HCT116 (cell line): ENCODE data around the gene ORAI2. TPM values are rescaled to one million over a fixed set of nuclear protein-coding genes. Genes with fewer than 3 reads are reported as not detected.
"Not testable (repeated sequence)": the region's sequence is repeated elsewhere in the genome, so short reads cannot be mapped to it uniquely, and the experiment has no call there.

Experiments
- ATAC-seq: fragments of 200-7000 bp; cut with Tn5 transposase; 2 replicates; pipeline ENCODE4 v1.9.1; 2020; ENCODE audit warnings: mild to moderate bottlenecking, moderate library complexity
- BruUV-seq: library from RNA; stranded (reverse); fragments of 400-500 nt; replicated peaks from 2 replicates; lab custom pipeline; 2021; lab: Mats Ljungman, UMichigan
- CTCF ChIA-PET: fragments of 300-600 bp; sonication (Branson Sonifier 250); formaldehyde crosslinking; loops from one replicate; lab custom pipeline; 2021; ENCODE audit warnings: antibody characterized with exemption; lab: Charles Lee
- POLR2A ChIA-PET: fragments of 300-600, 350-600 bp; sonication (Branson Sonifier 250); formaldehyde crosslinking; loops from one replicate; lab custom pipeline; 2021; ENCODE audit warnings: antibody characterized with exemption; lab: Charles Lee
- RAD21 ChIA-PET, 2 experiments: fragments of 300-600 bp; sonication (Branson Sonifier 250); formaldehyde crosslinking; loops; one replicate each; lab custom pipeline; 2023; ENCODE audit warnings: low total read pairs in 2 of 2; ENCODE audit not compliant: uncharacterized antibody in 2 of 2, unreplicated experiment in 2 of 2, low non-redundant PET in 1 of 2; lab: Charles Lee
- DNase-seq: peaks from one replicate; pipeline ENCODE4 v3.0.0-alpha.2; 2010; ENCODE audit warnings: low read depth, low spot score
- H2AFZ ChIP-seq: fragments of 200-600 bp; shearing (Covaris generic), sonication (generic); 2 replicates; pipeline ENCODE4 v1.6.1; 2017; ENCODE audit warnings: low read depth, mixed run types, mixed read lengths, antibody characterized with exemption, low read length; ENCODE audit not compliant: poor library complexity, severe bottlenecking
- H3K27ac ChIP-seq: 2 replicates; pipeline ENCODE4 v1.5.1; 2012; ENCODE audit warnings: low read depth, low read length
- H3K27me3 ChIP-seq: fragments of 200-600 bp; sonication (generic); 2 replicates; pipeline ENCODE4 v1.6.1; 2016; ENCODE audit warnings: mixed run types, low read length, mixed read lengths; ENCODE audit not compliant: insufficient read depth
- H3K36me3 ChIP-seq, 2 experiments: fragments of 200-500 bp in 1 of 2; fragments of 200-600 bp in 1 of 2; sonication (Bioruptor generic) in 1 of 2; sonication (generic) in 1 of 2; 2 replicates each; pipeline versions ENCODE4 v1.5.1 to v1.6.1; 2014 to 2016; ENCODE audit warnings: low read length in 2 of 2, inconsistent platforms in 1 of 2, mixed read lengths in 1 of 2, mixed run types in 1 of 2; ENCODE audit not compliant: insufficient read depth in 2 of 2, control insufficient read depth in 1 of 2
- H3K4me1 ChIP-seq, 2 experiments: fragments of 200-600 bp in 1 of 2; sonication (generic) in 1 of 2; 2 replicates each; pipeline versions ENCODE4 v1.5.1 to v1.6.1; 2012 to 2017; ENCODE audit warnings: low read length in 2 of 2, inconsistent platforms in 1 of 2, mild to moderate bottlenecking in 1 of 2, mixed read lengths in 1 of 2, mixed run types in 1 of 2, moderate library complexity in 1 of 2; ENCODE audit not compliant: insufficient read depth in 2 of 2, control insufficient read depth in 1 of 2
- H3K4me2 ChIP-seq: fragments of 200-600 bp; sonication (generic); 2 replicates; pipeline ENCODE4 v1.6.1; 2017; ENCODE audit warnings: mixed run types, low read length, mixed read lengths
- H3K4me3 ChIP-seq, 2 experiments: fragments of 200-600 bp in 1 of 2; sonication (generic) in 1 of 2; replicated peaks in 1 of 2; 2 replicates each; pipeline ENCODE4 v1.5.1; 2011 to 2016; ENCODE audit warnings: low read length in 2 of 2, control low read depth in 1 of 2, low read depth in 1 of 2, mild to moderate bottlenecking in 1 of 2, mixed read lengths in 1 of 2, mixed run types in 1 of 2
- H3K79me2 ChIP-seq: fragments of 200-600 bp; sonication (generic); 2 replicates; pipeline ENCODE4 v1.6.1; 2017; ENCODE audit warnings: mild to moderate bottlenecking, mixed run types, low read length, moderate library complexity, mixed read lengths; ENCODE audit not compliant: insufficient read depth
- H3K9ac ChIP-seq: fragments of 200-600 bp; sonication (generic); 2 replicates; pipeline ENCODE4 v1.6.1; 2016; ENCODE audit warnings: low read length, mixed read lengths
- H3K9me2 ChIP-seq: fragments of 200-600 bp; sonication (generic), shearing (Covaris generic); 2 replicates; pipeline ENCODE4 v1.6.1; 2017; ENCODE audit warnings: mixed run types, mild to moderate bottlenecking, moderate library complexity; ENCODE audit not compliant: insufficient read depth
- H3K9me3 ChIP-seq, 2 experiments: fragments of 200-500 bp in 1 of 2; fragments of 200-600 bp in 1 of 2; sonication (Bioruptor generic) in 1 of 2; sonication (generic) in 1 of 2; 2 replicates each; pipeline ENCODE4 v1.6.1; 2014 to 2017; ENCODE audit warnings: low read length in 2 of 2, mixed read lengths in 2 of 2, inconsistent platforms in 1 of 2, low read depth in 1 of 2, mild to moderate bottlenecking in 1 of 2, mixed run types in 1 of 2, moderate library complexity in 1 of 2; ENCODE audit not compliant: control insufficient read depth in 1 of 2, insufficient read depth in 1 of 2
- H4K20me1 ChIP-seq: fragments of 200-600 bp; sonication (generic), shearing (Covaris generic); 2 replicates; pipeline ENCODE4 v1.6.1; 2017; ENCODE audit warnings: mixed run types, mild to moderate bottlenecking, moderate library complexity; ENCODE audit not compliant: insufficient read depth
- CBX3 ChIP-seq: IDR thresholded peaks from 2 replicates; pipeline ENCODE4 v1.6.1; 2012; ENCODE audit warnings: low read depth
- CEBPB ChIP-seq: IDR thresholded peaks from 2 replicates; pipeline ENCODE4 v1.6.1; 2012; ENCODE audit warnings: low read depth
- EGR1 ChIP-seq: IDR thresholded peaks from 2 replicates; pipeline ENCODE4 v1.6.1; 2012; ENCODE audit warnings: low read depth
- ELF1 ChIP-seq: IDR thresholded peaks from 2 replicates; pipeline ENCODE4 v1.6.1; 2012; ENCODE audit warnings: low read depth, borderline replicate concordance
- EZH2phosphoT487 ChIP-seq: fragments of 200-600 bp; IDR thresholded peaks from 2 replicates; pipeline ENCODE4 v1.6.1; 2018; ENCODE audit warnings: antibody characterized with exemption, borderline replicate concordance
- FOSL1 ChIP-seq: IDR thresholded peaks from 2 replicates; pipeline ENCODE4 v1.6.1; 2012; ENCODE audit warnings: low read depth
- JUND ChIP-seq: IDR thresholded peaks from 2 replicates; pipeline ENCODE4 v1.6.1; 2012
- POLR2A ChIP-seq: IDR thresholded peaks from 2 replicates; pipeline ENCODE4 v1.7.0; 2011; ENCODE audit warnings: borderline replicate concordance; ENCODE audit not compliant: insufficient read depth, insufficient read length; ENCODE audit errors: extremely low read depth
- RAD21 ChIP-seq: IDR thresholded peaks from 2 replicates; pipeline ENCODE4 v1.6.1; 2012; ENCODE audit warnings: low read depth, mild to moderate bottlenecking
- SIN3A ChIP-seq: IDR thresholded peaks from 2 replicates; pipeline ENCODE4 v1.6.1; 2012; ENCODE audit warnings: low read depth
- SP1 ChIP-seq: IDR thresholded peaks from 2 replicates; pipeline ENCODE4 v1.6.1; 2012; ENCODE audit warnings: low read depth
- SRF ChIP-seq: IDR thresholded peaks from 2 replicates; pipeline ENCODE4 v1.6.1; 2012; ENCODE audit warnings: low read depth
- TCF7L2 ChIP-seq: IDR thresholded peaks from 2 replicates; pipeline ENCODE4 v1.7.0; 2011; ENCODE audit warnings: borderline replicate concordance, inconsistent platforms; ENCODE audit not compliant: insufficient read depth, insufficient read length; ENCODE audit errors: extremely low read depth
- YY1 ChIP-seq: IDR thresholded peaks from 2 replicates; pipeline ENCODE4 v1.6.1; 2011; ENCODE audit warnings: low read length, low read depth, moderate library complexity, mild to moderate bottlenecking; ENCODE audit not compliant: insufficient replicate concordance; ENCODE audit errors: extremely low read depth
- ZNF274 ChIP-seq: fragments of 200-500 bp; sonication (Bioruptor generic); IDR thresholded peaks from 2 replicates; pipeline ENCODE4 v1.6.1; 2014; ENCODE audit warnings: mild to moderate bottlenecking, low read depth, low read length, inconsistent platforms
- intact Hi-C: fragments of 100-400 bp; cut with micrococcal nuclease; formaldehyde crosslinking; loops from 2 replicates; pipeline ENCODE4 v1.10.0; 2022
- total RNA-seq: library from RNA; stranded (reverse); gene quantifications from one replicate; pipeline ENCODE4 v1.2.1, GENCODE V29; 2021; ENCODE audit not compliant: unreplicated experiment
- TF ChIP-seq, protein P1 (sequence below), 3 experiments: fragments of 200-600 bp in 1 of 3; sonication (generic) in 1 of 3; IDR thresholded peaks in 2 of 3; conservative IDR thresholded peaks in 1 of 3; 2 replicates each; pipeline ENCODE4 v1.5.1; 2012 to 2017; ENCODE audit warnings: low read depth in 2 of 3, low read length in 2 of 3, antibody characterized with exemption in 1 of 3, borderline replicate concordance in 1 of 3, control low read depth in 1 of 3, mild to moderate bottlenecking in 1 of 3, mixed read lengths in 1 of 3, mixed run types in 1 of 3, moderate library complexity in 1 of 3; ENCODE audit not compliant: insufficient read depth in 1 of 3

Gene ORAI2
- total RNA-seq, 1 experiment from 2014 or later, result 13.2 TPM

GRCh38 chr7:102453319-102453718, 19.9 kb downstream of the ORAI2 start:
- ChIA-PET RAD21 (no interaction called here), CTCF (no interaction called here)
- no peak overlapping the region for H3K4me3 ChIP-seq
- DNase-seq, result no peak
- H4K20me1 ChIP-seq, result no peaks in the 10 kb centered on the region
- no peak overlapping the region for H3K27ac ChIP-seq
- no peaks in the 10 kb centered on the region for H3K9me3 ChIP-seq
- no peak overlapping the region for H2AFZ ChIP-seq
- no peaks in the 10 kb centered on the region for H3K27me3 ChIP-seq
- no peaks in the 10 kb centered on the region for H3K79me2 ChIP-seq
- H3K4me1 ChIP-seq, result peaks cover 21 to 30% of the 10 kb centered on the region in 2 experiments
- TF ChIP-seq SRF, result no peak
- no peak for TF ChIP-seq RAD21
- TF ChIP-seq EGR1, result no peak
- no peak for TF ChIP-seq POLR2A
- no peak for TF ChIP-seq SIN3A
- TF ChIP-seq FOSL1, result no peak
- no peak for TF ChIP-seq YY1
- TF ChIP-seq, all 23 proteins: peak for 0
- no TSS peak for BruUV-seq
- peaks cover 0 to 4% of the 10 kb centered on the region in 2 experiments; a peak in 3 of 4 replicates for H3K36me3 ChIP-seq
- H3K9me2 ChIP-seq, result no peaks in the 10 kb centered on the region
- no peak overlapping the region for H3K9ac ChIP-seq
- intact Hi-C loops, result loop anchor here (5.0 kb wide), 1 partner anchor 176 kb away; no protein-coding TSS in a partner anchor
- POLR2A ChIA-PET, result no interaction called here
- no peak for ATAC-seq
- no peak overlapping the region for H3K4me2 ChIP-seq

GRCh38 chr7:102454468-102454867, 21.1 kb downstream of the ORAI2 start:
- no peaks in the 10 kb centered on the region for H4K20me1 ChIP-seq

GRCh38 chr7:102454932-102455331, 21.6 kb downstream of the ORAI2 start:
- H3K27ac ChIP-seq, POLR2A ChIA-PET, H3K27me3 ChIP-seq, H2AFZ ChIP-seq, ATAC-seq, H3K9me3 ChIP-seq, H3K4me3 ChIP-seq, H3K9me2 ChIP-seq, RAD21 ChIA-PET, H3K9ac ChIP-seq, H3K4me2 ChIP-seq, H3K36me3 ChIP-seq, BruUV-seq, H4K20me1 ChIP-seq, DNase-seq, H3K79me2 ChIP-seq, CTCF ChIA-PET: not testable (repeated sequence)
- intact Hi-C loops, result loop anchor here (5.0 kb wide), 1 partner anchor 178 kb away; no protein-coding TSS in a partner anchor
- peaks cover 21 to 23% of the 10 kb centered on the region in 2 experiments for H3K4me1 ChIP-seq

More at GRCh38 chr7:102454468-102454867, 21.1 kb downstream of the ORAI2 start:
- intact Hi-C loops, result loop anchor here (5.0 kb wide), 1 partner anchor 177 kb away; no protein-coding TSS in a partner anchor
- Histone ChIP-seq H3K4me3 (no peak overlapping the region), H3K9me3 (no peaks in the 10 kb centered on the region), H3K4me1 (peaks cover 21 to 23% of the 10 kb centered on the region in 2 experiments), H2AFZ (no peak overlapping the region), H3K27ac (no peak overlapping the region), H3K9ac (no peak overlapping the region), H3K4me2 (no peak overlapping the region), H3K27me3 (no peaks in the 10 kb centered on the region), H3K36me3 (peaks cover 0 to 4% of the 10 kb centered on the region in 2 experiments; a peak in 3 of 4 replicates), H3K9me2 (no peaks in the 10 kb centered on the region), H3K79me2 (no peaks in the 10 kb centered on the region)
- ChIA-PET CTCF (no interaction called here), RAD21 (no interaction called here), POLR2A (no interaction called here)
- no TSS peak for BruUV-seq
- DNase-seq (no peak), ATAC-seq (no peak)
- TF ChIP-seq EZH2phosphoT487 (no peak), RAD21 (no peak), CBX3 (no peak), SP1 (no peak), POLR2A (no peak), ZNF274 (no peak), FOSL1 (no peak), EGR1 (no peak), TCF7L2 (no peak), JUND (no peak), ELF1 (no peak), CEBPB (no peak)
- TF ChIP-seq, protein P1, sequence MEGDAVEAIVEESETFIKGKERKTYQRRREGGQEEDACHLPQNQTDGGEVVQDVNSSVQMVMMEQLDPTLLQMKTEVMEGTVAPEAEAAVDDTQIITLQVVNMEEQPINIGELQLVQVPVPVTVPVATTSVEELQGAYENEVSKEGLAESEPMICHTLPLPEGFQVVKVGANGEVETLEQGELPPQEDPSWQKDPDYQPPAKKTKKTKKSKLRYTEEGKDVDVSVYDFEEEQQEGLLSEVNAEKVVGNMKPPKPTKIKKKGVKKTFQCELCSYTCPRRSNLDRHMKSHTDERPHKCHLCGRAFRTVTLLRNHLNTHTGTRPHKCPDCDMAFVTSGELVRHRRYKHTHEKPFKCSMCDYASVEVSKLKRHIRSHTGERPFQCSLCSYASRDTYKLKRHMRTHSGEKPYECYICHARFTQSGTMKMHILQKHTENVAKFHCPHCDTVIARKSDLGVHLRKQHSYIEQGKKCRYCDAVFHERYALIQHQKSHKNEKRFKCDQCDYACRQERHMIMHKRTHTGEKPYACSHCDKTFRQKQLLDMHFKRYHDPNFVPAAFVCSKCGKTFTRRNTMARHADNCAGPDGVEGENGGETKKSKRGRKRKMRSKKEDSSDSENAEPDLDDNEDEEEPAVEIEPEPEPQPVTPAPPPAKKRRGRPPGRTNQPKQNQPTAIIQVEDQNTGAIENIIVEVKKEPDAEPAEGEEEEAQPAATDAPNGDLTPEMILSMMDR (IDR thresholded peaks at IDR 0.05 in 2 of 3, conservative IDR thresholded peaks at IDR 0.05 in 1 of 3; ENCODE audit: borderline replicate concordance in 1 of 3, insufficient read depth in 1 of 3, low read depth in 2 of 3, low read length in 2 of 3), result no peak
